Keratinocyte (primary cell): ENCODE measurements around the gene BATF3. TPM values are rescaled to one million over a fixed set of nuclear protein-coding genes. Genes with fewer than 3 reads are reported as not detected.

Experiments
- DNase-seq: peaks from one replicate; pipeline ENCODE4 v3.0.0-alpha.2; 2011; ENCODE audit warnings: low read depth, missing footprints, low spot score
- FAIRE-seq: peaks from 2 replicates; lab custom pipeline; 2011; peaks lifted over from hg19 to GRCh38; lab: Jason Lieb, UNC
- H2AFZ ChIP-seq: 2 replicates; pipeline ENCODE4 v1.6.0; 2012; ENCODE audit warnings: low read length, control low read depth, inconsistent platforms; ENCODE audit not compliant: control insufficient read depth
- H3K27ac ChIP-seq: 2 replicates; pipeline ENCODE4 v1.5.1; 2011; ENCODE audit warnings: low read length; ENCODE audit not compliant: control insufficient read depth, insufficient read depth
- H3K27me3 ChIP-seq: 3 replicates; pipeline ENCODE4 v1.6.0; 2011; ENCODE audit warnings: low read length; ENCODE audit not compliant: control insufficient read depth, insufficient read depth; ENCODE audit errors: extremely low read depth
- H3K36me3 ChIP-seq, 2 experiments: 2 replicates in 1 of 2; 3 replicates in 1 of 2; pipeline ENCODE4 v1.5.1; 2011; ENCODE audit warnings: low read length in 2 of 2, mild to moderate bottlenecking in 1 of 2; ENCODE audit not compliant: control insufficient read depth in 2 of 2, insufficient read depth in 2 of 2; ENCODE audit errors: extremely low read depth in 1 of 2
- H3K4me1 ChIP-seq: 3 replicates; pipeline ENCODE4 v1.5.1; 2011; ENCODE audit warnings: low read length; ENCODE audit not compliant: control insufficient read depth, insufficient read depth; ENCODE audit errors: extremely low read depth
- H3K4me2 ChIP-seq: 3 replicates; pipeline ENCODE4 v1.6.0; 2011; ENCODE audit warnings: low read depth, low read length; ENCODE audit not compliant: control insufficient read depth, insufficient read depth; ENCODE audit errors: extremely low read depth
- H3K4me3 ChIP-seq, 3 experiments: fragments of 200-600 bp in 1 of 3; sonication (generic) in 1 of 3; 2 replicates in 2 of 3; 3 replicates in 1 of 3; pipeline ENCODE4 v1.5.1; 2011 to 2016; ENCODE audit warnings: low read length in 3 of 3, mild to moderate bottlenecking in 3 of 3, control low read depth in 2 of 3, inconsistent platforms in 1 of 3, low read depth in 1 of 3, mixed read lengths in 1 of 3, mixed run types in 1 of 3, moderate library complexity in 1 of 3; ENCODE audit not compliant: control insufficient read depth in 2 of 3, insufficient read depth in 2 of 3; ENCODE audit errors: extremely low read depth in 1 of 3
- H3K79me2 ChIP-seq: 2 replicates; pipeline ENCODE4 v1.6.0; 2012; ENCODE audit warnings: low read length; ENCODE audit not compliant: control insufficient read depth, insufficient read depth
- H3K9ac ChIP-seq: 3 replicates; pipeline ENCODE4 v1.6.0; 2011; ENCODE audit warnings: low read length; ENCODE audit not compliant: control insufficient read depth, insufficient read depth; ENCODE audit errors: extremely low read depth
- H3K9me1 ChIP-seq: 3 replicates; pipeline ENCODE4 v1.6.0; 2011; ENCODE audit warnings: low read length; ENCODE audit not compliant: control insufficient read depth, insufficient read depth; ENCODE audit errors: extremely low read depth
- H3K9me3 ChIP-seq: 2 replicates; pipeline ENCODE4 v1.5.1; 2012; ENCODE audit warnings: low read depth, low read length; ENCODE audit not compliant: control insufficient read depth
- H4K20me1 ChIP-seq: 3 replicates; pipeline ENCODE4 v1.6.0; 2011; ENCODE audit warnings: low read length; ENCODE audit not compliant: control insufficient read depth, insufficient read depth; ENCODE audit errors: extremely low read depth
- CTCF ChIP-seq, 3 experiments: IDR thresholded peaks in 1 of 3; conservative IDR thresholded peaks in 1 of 3; optimal IDR thresholded peaks in 1 of 3; 2 replicates in 2 of 3; 3 replicates in 1 of 3; pipeline versions ENCODE3 to v1.5.1; 2011; ENCODE audit warnings: low read length in 3 of 3, mild to moderate bottlenecking in 3 of 3, moderate library complexity in 2 of 3, control low read depth in 1 of 3, inconsistent platforms in 1 of 3; ENCODE audit not compliant: insufficient read depth in 2 of 3; ENCODE audit errors: extremely low read depth in 1 of 3
- EZH2 ChIP-seq: IDR thresholded peaks from one replicate; pipeline ENCODE4 v1.6.1; 2012; ENCODE audit warnings: inconsistent platforms, mild to moderate bottlenecking, low read length, moderate library complexity
- dilution Hi-C: fragments of 300-500 bp; cut with MboI; formaldehyde crosslinking; loops from one replicate; pipeline ENCODE4 v1.7.0; 2020; ENCODE audit warnings: low sequenced_read_pairs; ENCODE audit not compliant: extremely low pct_ligation_motif_present
- polyA plus RNA-seq, 5 experiments: library from polyadenylated mRNA; depleted of rRNA in 3 of 5; stranded (reverse) in 3 of 5; stranded (forward) in 1 of 5; unstranded in 1 of 5; fragments of >200 nt; gene quantifications; 1 replicate in 1 of 5; 2 replicates in 3 of 5; 3 replicates in 1 of 5; pipeline versions ENCODE4 v1.2.1 to v1.2.3, GENCODE V29; 2011 to 2012; ENCODE audit warnings: missing spikeins in 2 of 5, low read depth in 1 of 5, low replicate concordance in 1 of 5

The BATF3 gene
- polyA plus RNA-seq, 1 donor (not counting 4 experiments of a cell fraction or from before 2014, with no cell fraction given): not detected

DNA sequence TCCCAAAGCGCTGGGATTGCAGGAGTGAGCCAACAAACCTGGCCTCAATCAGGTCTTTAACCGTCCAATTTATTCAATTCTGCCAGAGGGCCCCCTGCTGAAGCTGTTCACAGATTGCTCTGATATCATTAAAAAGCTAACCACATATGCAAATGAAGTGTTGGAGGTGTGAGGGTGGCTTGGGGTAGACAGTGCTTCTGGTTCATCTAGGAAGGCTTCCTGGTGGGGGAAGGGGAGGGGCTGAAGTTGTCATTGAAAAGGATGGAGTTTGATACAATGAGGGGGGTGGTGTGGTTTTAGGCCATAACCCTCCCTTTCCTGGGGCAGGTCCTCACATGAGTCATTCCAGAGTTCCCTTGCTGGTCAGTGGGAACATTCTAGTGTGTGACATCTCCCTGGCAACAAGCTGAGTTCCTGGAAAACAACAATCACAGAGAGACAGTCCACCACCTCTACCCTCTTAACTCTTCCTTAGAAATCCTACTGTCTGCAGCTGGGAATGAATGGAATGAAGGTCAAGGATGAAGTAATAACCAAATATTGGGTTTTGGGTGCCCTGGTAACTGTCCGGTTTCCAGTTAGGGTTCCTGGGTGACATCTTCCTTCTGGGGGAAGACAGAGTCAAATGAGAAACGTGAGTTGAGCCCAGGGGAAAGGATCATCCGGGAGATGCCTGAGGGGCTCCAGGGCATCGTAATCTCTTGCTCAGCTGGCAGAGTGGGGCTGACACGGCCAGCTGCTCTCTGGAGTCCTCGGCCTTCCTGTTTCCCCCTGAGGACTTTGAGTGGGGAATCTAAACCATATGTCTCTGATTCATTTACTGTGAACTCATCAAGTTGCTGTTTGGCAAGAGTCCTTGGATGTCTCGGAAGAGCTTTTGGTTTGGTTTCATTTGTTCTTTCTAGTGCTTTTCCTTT is 32.2 kb downstream of the BATF3 start:
- Histone ChIP-seq H3K9me1 (no peaks in the 10 kb centered on the region), H3K4me2 (no peak overlapping the region), H2AFZ (no peak overlapping the region), H3K27me3 (no peaks in the 10 kb centered on the region), H3K4me1 (peaks cover 11% of the 10 kb centered on the region), H3K9me3 (no peaks in the 10 kb centered on the region), H3K4me3 (no peak overlapping the region), H3K9ac (no peak overlapping the region), H3K79me2 (no peaks in the 10 kb centered on the region), H3K36me3 (no peaks in the 10 kb centered on the region), H3K27ac (no peak overlapping the region), H4K20me1 (no peaks in the 10 kb centered on the region)
- DNase-seq (no peak), FAIRE-seq (no peak)
- dilution Hi-C loops: no loop called here
- TF ChIP-seq EZH2 (no peak), CTCF (optimal IDR thresholded peaks at IDR 0.05 in 1 of 3, IDR thresholded peaks at IDR 0.05 in 1 of 3, conservative IDR thresholded peaks at IDR 0.05 in 1 of 3; ENCODE audit: extremely low read depth in 1 of 3, insufficient read depth in 2 of 3, low read length in 3 of 3) (no peak)

DNA sequence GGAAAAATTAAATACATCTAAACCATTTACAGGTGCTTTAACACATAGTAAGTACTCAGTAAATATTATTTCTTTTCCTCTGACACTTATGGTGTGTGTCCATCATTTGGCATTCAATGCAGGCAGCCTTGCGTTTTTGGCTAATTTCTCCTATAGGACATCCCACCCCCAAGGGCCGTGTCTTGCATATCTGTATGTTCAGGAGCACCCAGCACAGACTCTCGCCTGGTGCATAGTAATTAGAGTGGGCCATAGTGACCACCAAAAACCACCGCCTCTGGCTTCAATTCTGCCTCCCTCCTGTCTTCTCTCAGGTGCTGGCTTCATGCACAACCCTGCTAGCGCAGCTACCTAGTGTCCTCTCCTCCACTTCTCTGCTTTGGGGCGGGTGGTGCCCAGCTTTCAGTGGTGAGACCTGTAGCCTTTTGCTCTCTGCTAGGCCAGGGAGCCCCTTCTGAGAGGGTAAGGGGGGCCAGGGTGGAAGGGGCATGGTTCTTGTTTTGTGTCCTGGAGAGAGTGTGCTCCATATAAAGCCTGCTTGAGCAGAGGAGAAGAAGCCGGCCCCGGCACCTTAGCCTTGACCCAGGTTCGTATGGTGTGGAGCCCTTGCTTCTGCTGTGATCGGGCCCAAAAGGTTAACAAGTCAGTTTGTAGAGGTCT is 33.4 kb downstream of the BATF3 start:
- no peak for DNase-seq
- H3K4me3 ChIP-seq: no peak overlapping the region
- H3K9ac ChIP-seq: no peak overlapping the region
- H3K27ac ChIP-seq: no peak overlapping the region
- H3K36me3 ChIP-seq: no peaks in the 10 kb centered on the region
- dilution Hi-C loops: no loop called here
- no peaks in the 10 kb centered on the region for H3K79me2 ChIP-seq
- H3K9me3 ChIP-seq: no peaks in the 10 kb centered on the region
- peaks cover 3% of the 10 kb centered on the region for H3K4me1 ChIP-seq
- no peak overlapping the region for H3K4me2 ChIP-seq
- no peak for FAIRE-seq
- no peak for TF ChIP-seq CTCF (optimal IDR thresholded peaks at IDR 0.05 in 1 of 3, IDR thresholded peaks at IDR 0.05 in 1 of 3, conservative IDR thresholded peaks at IDR 0.05 in 1 of 3; ENCODE audit: extremely low read depth in 1 of 3, insufficient read depth in 2 of 3, low read length in 3 of 3)
- TF ChIP-seq EZH2: no peak
- no peaks in the 10 kb centered on the region for H4K20me1 ChIP-seq
- no peak overlapping the region for H2AFZ ChIP-seq
- H3K9me1 ChIP-seq: no peaks in the 10 kb centered on the region
- H3K27me3 ChIP-seq: no peaks in the 10 kb centered on the region
